Stomach (tissue), 9 donors: ENCODE measurements around the gene TSHZ2. TPM values are rescaled to one million over a fixed set of nuclear protein-coding genes. Genes with fewer than 3 reads are reported as not detected.
"Not testable (repeated sequence)": the region's sequence is repeated elsewhere in the genome, so short reads cannot be mapped to it uniquely, and the experiment has no call there.

Experiments used
- DNase-seq, 2 donors: peaks; one replicate each; pipeline versions ENCODE4 v3.0.0 to v3.0.0-alpha.2; 2013 to 2019
- H3K27ac ChIP-seq, 5 donors: fragments of 200-600 bp in 4 of 5; sonication (generic) in 4 of 5; one replicate each; pipeline ENCODE4 v1.5.1; 2013 to 2019; ENCODE audit warnings: mild to moderate bottlenecking in 1 of 5, moderate library complexity in 1 of 5
- H3K27me3 ChIP-seq, 3 donors: fragments of 200-600 bp; sonication (generic); one replicate each; pipeline ENCODE4 v1.5.1; 2017 to 2019; ENCODE audit warnings: mixed run types in 1 of 3
- H3K36me3 ChIP-seq, 4 donors: fragments of 200-600 bp; sonication (generic); 1 replicate in 3 of 4; 2 replicates in 1 of 4; pipeline ENCODE4 v1.5.1; 2016 to 2019
- H3K4me1 ChIP-seq, 4 donors: fragments of 200-600 bp; sonication (generic); one replicate each; pipeline ENCODE4 v1.5.1; 2016 to 2019
- H3K4me3 ChIP-seq, 4 donors: fragments of 200-600 bp; sonication (generic) in 3 of 4; one replicate each; pipeline ENCODE4 v1.5.1; 2016 to 2019; ENCODE audit warnings: mild to moderate bottlenecking in 1 of 4
- H3K9me3 ChIP-seq, 4 donors: fragments of 200-600 bp; sonication (generic); one replicate each; pipeline ENCODE4 v1.5.1; 2016 to 2019
- CTCF ChIP-seq, 7 experiments: fragments of 450-650 bp in 4 of 7; fragments of 200-600 bp in 3 of 7; sonication (generic) in 3 of 7; IDR thresholded peaks; one replicate each; pipeline ENCODE4 v1.5.1; 2016 to 2019; ENCODE audit warnings: antibody characterized with exemption in 7 of 7, control low read depth in 2 of 7, mild to moderate bottlenecking in 1 of 7
- EP300 ChIP-seq: sonication (generic); formaldehyde crosslinking; IDR thresholded peaks from one replicate; pipeline ENCODE4 v1.6.1; 2017; ENCODE audit warnings: antibody characterized with exemption
- POLR2A ChIP-seq, 4 donors: fragments of 450-650 bp; IDR thresholded peaks; one replicate each; pipeline ENCODE4 v1.6.1; 2016; ENCODE audit warnings: antibody characterized with exemption in 4 of 4, control low read depth in 2 of 4, mild to moderate bottlenecking in 1 of 4, moderate library complexity in 1 of 4
- POLR2AphosphoS5 ChIP-seq, 3 donors: sonication (generic); formaldehyde crosslinking; IDR thresholded peaks; one replicate each; pipeline ENCODE4 v1.6.1; 2016; ENCODE audit warnings: antibody characterized with exemption in 3 of 3
- WGBS, 5 donors: extraction: QIAGEN DNeasy Blood & Tissue Kit in 3 of 5; methylation state at CpG; one replicate each; pipeline versions ENCODE4 v1.1.5 to v1.1.7; 2013 to 2018; 5-methylcytosine and 5-hydroxymethylcytosine counted together
- intact Hi-C: fragments of 100-400 bp; cut with DNase I; formaldehyde crosslinking; loops from one replicate; pipeline ENCODE4 v1.15.1; 2023; ENCODE audit warnings: low total_unique reads
- polyA plus RNA-seq, 3 donors: library from polyadenylated mRNA; stranded (reverse); fragments of 200-250 nt; gene quantifications; one replicate each; pipeline ENCODE4 v1.2.3, GENCODE V29; 2013
- total RNA-seq, 5 donors: library from RNA; depleted of rRNA; stranded (reverse); fragments of >200 nt; gene quantifications; one replicate each; pipeline versions ENCODE4 v1.1.0 to v1.2.3, GENCODE V29; 2014 to 2016
- donor health status: healthy with polysubstance abuse.
- donor health status: Bipolar disorder and iron deficiency.
- donor health status: healthy.

TSHZ2 gene
- total and polyA plus RNA-seq, 8 donors: 2.9 to 20.5 (median 5.8) TPM

GRCh38 chr20:53434662-53435061 lies 462.5 kb downstream of the TSHZ2 start:
- no peak overlapping the region for H3K27ac ChIP-seq
- WGBS, 5 donors: 57 to 72% (median 58%) methylated on average over 9 to 10 of the region's 10 CpGs
- H3K36me3 ChIP-seq: no peaks in the 10 kb centered on the region
- no peaks in the 10 kb centered on the region for H3K4me1 ChIP-seq
- TF ChIP-seq POLR2A (IDR thresholded peaks at IDR 0.05): no peak
- TF ChIP-seq CTCF (IDR thresholded peaks at IDR 0.05): no peak
- TF ChIP-seq EP300: no peak
- no peak for TF ChIP-seq POLR2AphosphoS5 (IDR thresholded peaks at IDR 0.05)
- no peaks in the 10 kb centered on the region for H3K9me3 ChIP-seq
- DNase-seq: peak in 1 of 2 donors; percentile 54
- intact Hi-C loops: no loop called here
- H3K27me3 ChIP-seq: no peaks in the 10 kb centered on the region
- H3K4me3 ChIP-seq: no peak overlapping the region

GRCh38 chr20:53436927-53437326 lies 464.8 kb downstream of the TSHZ2 start:
- intact Hi-C loops, H3K36me3 ChIP-seq: not testable (repeated sequence)
- 89 to 92% (median 90%) methylated on average over 4 of the region's 4 CpGs for WGBS, 5 donors

GRCh38 chr20:53438368-53438767 lies 466.2 kb downstream of the TSHZ2 start:
- H3K27me3 ChIP-seq: no peaks in the 10 kb centered on the region
- DNase-seq: no peak
- 83 to 94% (median 90%) methylated on average over 4 of the region's 4 CpGs for WGBS, 5 donors
- no peak overlapping the region for H3K4me3 ChIP-seq
- intact Hi-C loops: no loop called here
- no peaks in the 10 kb centered on the region for H3K9me3 ChIP-seq
- H3K4me1 ChIP-seq: no peaks in the 10 kb centered on the region
- TF ChIP-seq EP300: no peak
- H3K27ac ChIP-seq: no peak overlapping the region
- H3K36me3 ChIP-seq: no peaks in the 10 kb centered on the region

More at GRCh38 chr20:53436927-53437326, 464.8 kb downstream of the TSHZ2 start:
- H3K27ac ChIP-seq, DNase-seq, H3K27me3 ChIP-seq, H3K9me3 ChIP-seq, H3K4me1 ChIP-seq, H3K4me3 ChIP-seq: not testable (repeated sequence)

- DNase-seq: no peak
- H3K27me3 ChIP-seq: no peaks in the 10 kb centered on the region
- no peak overlapping the region for H3K27ac ChIP-seq
- no peaks in the 10 kb centered on the region for H3K9me3 ChIP-seq
- H3K4me3 ChIP-seq: no peak overlapping the region
- H3K36me3 ChIP-seq: no peaks in the 10 kb centered on the region
- 79 to 100% (median 88%) methylated on average over 1 of the region's 1 CpG for WGBS, 5 donors
- TF ChIP-seq POLR2A (IDR thresholded peaks at IDR 0.05) (no peak), POLR2AphosphoS5 (IDR thresholded peaks at IDR 0.05) (no peak), EP300 (no peak), CTCF (IDR thresholded peaks at IDR 0.05) (no peak)
- no peaks in the 10 kb centered on the region for H3K4me1 ChIP-seq
- intact Hi-C loops: no loop called here
These were observed 466.9 kb downstream of the TSHZ2 start for GRCh38 chr20:53439046-53439445.

- Histone ChIP-seq H3K4me1 (no peaks in the 10 kb centered on the region), H3K9me3 (no peaks in the 10 kb centered on the region), H3K36me3 (no peaks in the 10 kb centered on the region), H3K27ac (no peak overlapping the region), H3K4me3 (no peak overlapping the region), H3K27me3 (no peaks in the 10 kb centered on the region)
- TF ChIP-seq POLR2A (IDR thresholded peaks at IDR 0.05): no peak
- no peak for TF ChIP-seq EP300
- no peak for TF ChIP-seq POLR2AphosphoS5 (IDR thresholded peaks at IDR 0.05)
- TF ChIP-seq CTCF (IDR thresholded peaks at IDR 0.05): no peak
- intact Hi-C loops: no loop called here
- 73 to 82% (median 80%) methylated on average over 2 of the region's 2 CpGs for whole genome bisulfite sequencing, 5 donors
- DNase-seq: no peak
These were observed 467.5 kb downstream of the TSHZ2 start for GRCh38 chr20:53439616-53440015.
